Nucleus accumbens (tissue), 56 donors: ENCODE data around the gene LIPT1.
"Not testable (repeated sequence)": the region's sequence is repeated elsewhere in the genome, so short reads cannot be mapped to it uniquely, and the experiment has no call there.

Experiments
- DNase-seq, 56 donors: peaks; one replicate each; lab custom pipeline; 2025; lab: John Stamatoyannopoulos, UW

LIPT1 gene

GRCh38 chr2:99154643-99155536 is at the start of gene LIPT1, which contains the start of gene TSGA10:
LIPT1 (plus strand) TSS chr2:99154967; CDS start chr2:99161958, 6,991 bp downstream.
TSGA10 (minus strand) TSS chr2:99154942; CDS start chr2:99109439, 45,503 bp downstream.
- DNase-seq: peak; percentile 45 to 95 (median 86)

- no peak for DNase-seq
These were observed 47.9 kb upstream of the LIPT1 start for GRCh38 chr2:99106913-99107312.

GRCh38 chr2:99111236-99111635 is 43.5 kb upstream of the LIPT1 start:
- no peak for DNase-seq

GRCh38 chr2:99111945-99112344 is 42.8 kb upstream of the LIPT1 start:
- no peak for DNase-seq

- DNase-seq: peak in 12 of 56 donors; percentile 3 to 25 (median 13)
These were observed 42.1 kb upstream of the LIPT1 start for GRCh38 chr2:99112617-99113016.

- DNase-seq: no peak
These were observed 26.8 kb upstream of the LIPT1 start for GRCh38 chr2:99127981-99128380.

- not testable (repeated sequence) for DNase-seq
These were observed 19.7 kb upstream of the LIPT1 start for GRCh38 chr2:99135044-99135556.

- no peak for DNase-seq
These were observed 15.8 kb upstream of the LIPT1 start for GRCh38 chr2:99139003-99139402.

GRCh38 chr2:99140056-99140859 is 14.5 kb upstream of the LIPT1 start:
- peak in 2 of 56 donors; percentile 30 to 46 for DNase-seq

- no peak for DNase-seq
These were observed 14.0 kb upstream of the LIPT1 start for GRCh38 chr2:99140860-99141109.

- DNase-seq: peak; percentile 57 to 99 (median 92)
These were observed 13.4 kb upstream of the LIPT1 start, which contains the start of gene C2orf15 for GRCh38 chr2:99141110-99142108. C2orf15 (plus strand) TSS chr2:99141707; CDS start chr2:99150559, 8,852 bp downstream.

- DNase-seq: no peak
These were observed 4.1 kb upstream of the LIPT1 start for GRCh38 chr2:99150706-99151105.

- DNase-seq: no peak
These were observed 2.4 kb upstream of the LIPT1 start for GRCh38 chr2:99152199-99152895.

GRCh38 chr2:99153921-99154604 is 704 bp upstream of the LIPT1 start:
- peak in 3 of 56 donors; percentile 2 to 3 (median 2) for DNase-seq

GRCh38 chr2:99156891-99157290 is 2.1 kb downstream of the LIPT1 start:
- no peak for DNase-seq

GRCh38 chr2:99158599-99158998 is 3.8 kb downstream of the LIPT1 start:
- no peak for DNase-seq

GRCh38 chr2:99159594-99159993 is 4.8 kb downstream of the LIPT1 start:
- DNase-seq: no peak

GRCh38 chr2:99166218-99166617 is 11.5 kb downstream of the LIPT1 start:
- no peak for DNase-seq

- no peak for DNase-seq
These were observed 14.8 kb downstream of the LIPT1 start for GRCh38 chr2:99169534-99169933.
